Measurements from ENCODE around the gene SLC44A4.
"Not testable (repeated sequence)": the region's sequence is repeated elsewhere in the genome, so short reads cannot be mapped to it uniquely, and the experiment has no call there.

The SLC44A4 gene

GRCh38 chr6:31851485-31851832, 27.3 kb downstream of the SLC44A4 start:
- TF ChIP-seq CTCF (IDR thresholded peaks at IDR 0.05; ENCODE audit: low read depth, low read length) = no peak
- no peak overlapping the region for H3K4me3 ChIP-seq (replicated peaks in 1 of 2; ENCODE audit: low read depth in 2 of 2, low read length in 2 of 2)
- DNase-seq (ENCODE audit: low read depth in 2 of 2) = peak in 1 of 2 donors; percentile 58

GRCh38 chr6:31850765-31851484, 27.9 kb downstream of the SLC44A4 start:
- no peak for TF ChIP-seq CTCF (IDR thresholded peaks at IDR 0.05; ENCODE audit: low read depth, low read length)
- no peak overlapping the region for H3K4me3 ChIP-seq (replicated peaks in 1 of 2; ENCODE audit: low read depth in 2 of 2, low read length in 2 of 2)
- no peak for DNase-seq (ENCODE audit: low read depth in 2 of 2)

DNA sequence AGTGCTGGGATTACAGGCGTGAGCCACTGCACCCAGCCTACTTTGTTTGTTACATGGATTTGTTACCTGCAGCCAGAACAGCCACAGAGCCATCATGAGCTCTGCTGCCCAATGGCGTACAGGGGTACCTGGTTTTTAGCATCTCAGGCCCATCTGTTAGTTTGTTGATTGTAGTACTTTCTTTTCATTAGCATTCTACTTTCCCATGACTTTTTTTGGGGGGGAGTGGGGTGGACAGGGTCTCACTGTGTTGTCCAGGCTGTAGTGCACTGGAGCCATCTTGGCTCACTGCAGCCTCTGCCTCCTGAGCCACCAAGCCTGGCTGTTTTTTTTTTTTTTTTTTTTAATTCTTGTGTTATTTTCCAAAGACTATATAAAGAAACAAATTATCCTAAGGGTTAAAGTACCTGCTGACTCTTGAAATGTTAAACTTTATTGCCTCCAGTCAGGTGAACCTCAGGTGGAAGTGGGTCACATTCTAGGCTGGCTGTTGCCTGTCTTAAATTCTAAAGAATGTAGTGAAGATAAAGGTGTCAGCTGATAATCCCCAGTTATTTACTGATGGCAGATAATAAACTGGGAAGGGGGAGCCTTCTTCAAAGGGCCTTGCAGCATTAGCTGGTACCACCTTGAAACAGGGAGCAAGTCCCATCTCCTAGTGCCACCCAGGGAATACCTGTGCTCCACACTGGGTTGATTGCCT, 31.4 kb downstream of the SLC44A4 start:
- DNase-seq (ENCODE audit: low read depth in 2 of 2) = no peak
- TF ChIP-seq CTCF (IDR thresholded peaks at IDR 0.05; ENCODE audit: low read depth, low read length) = no peak
- H3K4me3 ChIP-seq (replicated peaks in 1 of 2; ENCODE audit: low read depth in 2 of 2, low read length in 2 of 2) = no peak overlapping the region

DNA sequence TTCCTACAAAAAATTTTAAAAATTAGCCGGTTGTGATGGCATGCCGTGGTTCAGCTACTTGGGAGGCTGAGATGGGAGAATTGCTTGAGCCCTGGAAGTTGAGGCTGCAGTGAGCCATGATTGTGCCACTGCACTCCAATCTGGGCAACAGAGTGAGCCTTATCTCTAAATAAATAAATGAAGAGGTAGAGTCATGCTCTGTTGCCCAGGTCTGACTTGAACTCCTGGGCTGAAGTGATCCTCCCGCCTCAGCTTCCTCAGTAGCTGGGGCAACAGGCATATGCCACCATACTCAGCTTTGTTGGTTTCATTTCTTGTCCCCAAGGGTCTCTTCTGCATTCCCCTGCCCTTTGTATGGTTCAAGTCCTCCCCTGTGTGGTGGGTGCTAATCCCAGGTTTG, 34.3 kb downstream of the SLC44A4 start:
- no peak overlapping the region for H3K4me3 ChIP-seq (replicated peaks in 1 of 2; ENCODE audit: low read depth in 2 of 2, low read length in 2 of 2)
- no peak for DNase-seq (ENCODE audit: low read depth in 2 of 2)
- TF ChIP-seq CTCF (IDR thresholded peaks at IDR 0.05; ENCODE audit: low read depth, low read length) = no peak

- no peak for TF ChIP-seq CTCF (IDR thresholded peaks at IDR 0.05; ENCODE audit: low read depth, low read length)
- H3K4me3 ChIP-seq (replicated peaks in 1 of 2; ENCODE audit: low read depth in 2 of 2, low read length in 2 of 2) = no peak overlapping the region
- no peak for DNase-seq (ENCODE audit: low read depth in 2 of 2)
Measured at GRCh38 chr6:31842053-31842452, 36.7 kb downstream of the SLC44A4 start.

DNA sequence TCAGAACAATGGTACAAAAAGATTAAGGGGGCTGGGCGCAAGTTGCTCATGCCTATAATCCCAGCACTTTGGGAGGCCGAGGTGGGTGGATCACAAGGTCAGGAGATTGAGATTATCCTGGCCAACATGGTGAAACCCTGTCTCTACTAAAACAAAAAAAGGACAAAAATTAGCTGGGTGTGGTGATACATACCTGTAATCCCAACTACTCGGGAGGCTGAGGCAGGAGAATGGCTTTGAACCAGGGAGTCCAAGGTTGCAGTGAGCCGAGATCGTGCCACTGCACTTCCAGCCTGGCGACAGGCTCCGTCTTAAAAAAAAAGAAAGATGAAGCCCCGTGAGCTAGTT, 39.0 kb downstream of the SLC44A4 start:
- DNase-seq (ENCODE audit: low read depth in 2 of 2); H3K4me3 ChIP-seq (replicated peaks in 1 of 2; ENCODE audit: low read depth in 2 of 2, low read length in 2 of 2): not testable (repeated sequence)

GRCh38 chr6:31838968-31839367, 39.8 kb downstream of the SLC44A4 start:
- H3K4me3 ChIP-seq (replicated peaks in 1 of 2; ENCODE audit: low read depth in 2 of 2, low read length in 2 of 2) = no peak overlapping the region
- no peak for TF ChIP-seq CTCF (IDR thresholded peaks at IDR 0.05; ENCODE audit: low read depth, low read length)
- no peak for DNase-seq (ENCODE audit: low read depth in 2 of 2)

DNA sequence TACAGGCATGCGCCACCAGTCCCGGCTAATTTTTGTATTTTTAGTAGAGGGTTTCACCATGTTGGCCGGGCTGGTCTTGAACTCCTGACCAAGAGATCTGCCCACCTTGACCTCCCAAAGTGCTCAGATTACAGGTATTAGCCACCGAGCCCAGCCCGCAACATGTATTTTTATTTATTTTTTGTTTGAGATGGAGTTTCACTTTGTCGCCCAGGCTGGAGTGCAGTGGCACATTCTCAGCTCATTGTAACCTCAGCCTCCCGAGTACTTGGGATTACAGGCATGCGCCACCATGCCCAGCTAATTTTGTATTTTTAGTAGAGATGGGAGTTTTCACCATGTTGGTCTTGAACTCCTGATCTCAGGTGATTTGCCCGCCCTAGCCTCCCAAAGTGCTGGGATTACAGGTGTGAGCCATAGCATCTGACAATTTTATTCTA, 40.7 kb downstream of the SLC44A4 start:
- not testable (repeated sequence) for DNase-seq (ENCODE audit: low read depth in 2 of 2)
- peak overlapping the region; percentile 78 to 97 for H3K4me3 ChIP-seq (replicated peaks in 1 of 2; ENCODE audit: low read depth in 2 of 2, low read length in 2 of 2)

All from cardiac fibroblast (primary cell).